B cell (primary cell): ENCODE results near the gene NIPBL.
A peak's percentile ranks its signal among the peaks of the same experiment; 100 is the strongest.

Source experiments
- CTCF ChIP-seq: fragments of 200-600 bp; IDR thresholded peaks from one replicate; pipeline ENCODE4 v1.8.0; 2022; ENCODE audit warnings: antibody characterized with exemption, mild to moderate bottlenecking
- EZH2 ChIP-seq: IDR thresholded peaks from 2 replicates; pipeline ENCODE4 v1.6.1; 2012; ENCODE audit warnings: borderline replicate concordance, low read depth, mild to moderate bottlenecking, moderate library complexity, low read length; ENCODE audit not compliant: insufficient read depth, poor library complexity, severe bottlenecking

- TF ChIP-seq CTCF: peak; percentile 77
- no peak for TF ChIP-seq EZH2
Measured at GRCh38 chr5:36944607-36945225, 68.1 kb downstream of the NIPBL start.
